Glomerular endothelial cell (primary cell): ENCODE measurements around the gene EXOC3L1. TPM values are rescaled to one million over a fixed set of nuclear protein-coding genes. Genes with fewer than 3 reads are reported as not detected.

Source experiments
- DNase-seq: peaks from one replicate; pipeline ENCODE4 v3.0.0-alpha.2; 2011; ENCODE audit warnings: low read depth, low spot score; ENCODE audit errors: extremely low read depth
- total RNA-seq: library from RNA; depleted of rRNA; stranded (reverse); fragments of >200 nt; gene quantifications from 2 replicates; pipeline ENCODE4 v1.2.3, GENCODE V29; 2015

EXOC3L1 gene
- total RNA-seq, 1 donor from 2014 or later, result 27.4 TPM

DNA sequence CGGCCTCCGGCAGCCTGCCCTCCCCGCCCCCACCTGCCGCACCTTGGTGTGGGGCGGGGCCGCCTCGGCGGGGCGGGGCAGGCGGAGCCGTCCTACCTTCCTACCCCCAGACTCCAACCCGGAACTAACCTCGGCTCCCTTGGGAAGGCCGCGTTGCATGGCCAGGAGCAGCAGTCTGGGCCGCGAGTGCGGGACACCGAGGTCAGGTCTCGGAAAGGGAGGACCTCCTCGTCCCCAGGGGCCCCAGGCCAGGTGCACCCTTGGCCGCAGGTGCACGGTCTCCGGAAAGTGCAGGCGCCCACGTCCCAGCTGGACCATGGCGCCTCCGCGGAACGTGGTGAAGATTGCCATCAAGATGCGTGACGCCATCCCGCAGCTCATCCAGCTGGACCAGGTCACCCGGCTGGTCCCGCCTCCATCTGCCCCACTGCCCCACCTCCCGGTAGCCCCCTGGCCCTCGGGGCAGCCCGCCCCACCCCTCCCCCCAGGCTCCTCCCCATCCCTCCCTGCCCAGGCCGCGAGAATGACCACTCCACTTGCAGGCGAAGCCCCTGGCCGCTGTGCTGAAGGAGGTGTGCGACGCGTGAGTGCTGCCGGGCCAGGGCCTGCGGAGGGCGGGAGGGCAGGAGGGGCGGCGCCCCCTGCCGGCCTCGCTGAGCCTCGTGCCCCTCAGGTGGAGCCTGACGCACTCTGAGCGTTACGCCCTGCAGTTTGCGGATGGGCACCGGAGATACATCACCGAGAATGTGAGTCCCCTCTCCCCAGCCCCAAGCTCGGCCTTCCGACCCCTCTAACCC is 9.3 kb upstream of the EXOC3L1 start, which contains the start of gene ELMO3:
TSS of gene ELMO3 (plus strand) at position 121 of the 797 bp plus-strand sequence. CDS start at position 317, 196 bp downstream.
- no peak for DNase-seq

DNA sequence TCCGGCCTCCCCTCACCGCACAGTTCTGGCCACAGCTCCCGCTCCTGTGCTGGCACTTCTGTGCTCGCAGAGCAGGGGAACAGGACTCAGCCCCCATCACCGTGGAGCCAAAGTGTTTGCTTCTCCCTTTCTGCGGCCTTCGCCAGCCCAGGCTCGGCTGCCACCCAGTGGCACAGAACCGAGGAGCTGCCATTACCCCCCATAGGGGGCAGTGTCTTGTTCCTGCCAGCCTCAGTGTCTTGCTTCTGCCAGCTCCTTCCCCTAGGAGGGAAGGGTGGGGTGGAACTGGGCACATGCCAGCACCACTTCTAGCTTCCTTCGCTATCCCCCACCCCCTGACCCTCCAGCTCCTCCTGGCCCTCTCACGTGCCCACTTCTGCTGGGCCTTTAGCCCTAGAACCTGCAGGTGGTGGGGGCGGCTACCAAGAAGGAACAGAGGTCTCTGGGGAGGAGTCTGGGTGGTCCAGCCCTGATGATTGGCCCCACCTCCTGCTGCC is 8.3 kb upstream of the EXOC3L1 start:
- no peak for DNase-seq

DNA sequence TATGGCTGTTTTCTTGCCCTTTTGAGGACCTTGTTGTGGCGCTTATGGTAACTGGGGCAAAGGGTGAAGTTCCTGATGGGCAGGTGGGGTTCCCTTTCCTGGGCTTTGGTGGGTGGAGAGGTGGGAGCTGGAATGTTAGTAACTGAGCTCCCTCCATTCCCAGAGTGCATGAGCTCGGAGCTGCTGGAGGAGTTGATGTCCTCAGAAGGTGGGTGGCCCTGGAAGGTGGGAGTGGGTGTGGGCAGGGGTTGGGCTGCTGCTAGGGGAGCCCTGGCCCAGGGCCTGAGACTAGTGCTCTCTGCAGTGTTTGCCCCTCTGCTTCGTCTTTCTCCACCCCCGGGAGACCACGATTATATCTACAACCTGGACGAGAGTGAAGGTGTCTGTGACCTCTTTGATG is 7.8 kb upstream of the EXOC3L1 start:
- no peak for DNase-seq

DNA sequence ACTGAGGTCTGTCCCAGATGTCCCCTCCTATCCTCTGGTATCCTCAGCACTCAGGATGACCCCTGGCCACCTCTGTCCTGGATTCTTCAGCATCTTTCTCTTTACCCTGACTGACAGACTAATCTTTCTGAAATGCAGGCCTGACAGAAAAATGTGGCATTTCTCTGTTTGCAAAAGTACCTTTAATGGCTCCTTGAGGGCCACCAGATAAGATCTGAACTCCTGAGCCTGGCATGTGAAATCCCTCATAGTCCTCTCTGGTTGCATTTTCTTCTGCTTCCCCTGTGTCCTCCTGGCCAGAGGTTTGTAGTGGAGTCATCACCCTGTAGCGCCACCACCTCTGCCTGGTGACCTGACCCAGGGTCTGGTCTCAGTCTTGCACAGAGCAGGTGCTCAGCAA is 6.9 kb upstream of the EXOC3L1 start:
- no peak for DNase-seq

DNA sequence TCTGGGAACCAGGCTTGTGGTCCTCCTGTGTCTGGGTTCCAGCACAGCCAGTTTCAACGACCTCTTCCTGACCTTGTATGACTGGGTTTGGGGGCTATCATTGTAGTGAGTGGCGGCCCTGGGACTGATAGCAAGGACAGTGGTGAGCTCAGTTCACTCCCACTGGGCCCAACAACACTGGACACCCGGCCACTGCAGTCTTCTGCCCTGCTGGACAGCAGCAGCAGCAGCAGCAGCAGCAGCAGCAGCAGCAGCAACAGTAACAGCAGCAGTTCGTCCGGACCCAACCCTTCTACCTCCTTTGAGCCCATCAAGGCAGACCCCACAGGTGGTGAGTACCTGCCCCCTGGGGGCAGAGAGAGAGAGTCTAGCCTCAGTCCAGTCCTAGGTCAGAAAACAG is 5.7 kb upstream of the EXOC3L1 start:
- no peak for DNase-seq

DNA sequence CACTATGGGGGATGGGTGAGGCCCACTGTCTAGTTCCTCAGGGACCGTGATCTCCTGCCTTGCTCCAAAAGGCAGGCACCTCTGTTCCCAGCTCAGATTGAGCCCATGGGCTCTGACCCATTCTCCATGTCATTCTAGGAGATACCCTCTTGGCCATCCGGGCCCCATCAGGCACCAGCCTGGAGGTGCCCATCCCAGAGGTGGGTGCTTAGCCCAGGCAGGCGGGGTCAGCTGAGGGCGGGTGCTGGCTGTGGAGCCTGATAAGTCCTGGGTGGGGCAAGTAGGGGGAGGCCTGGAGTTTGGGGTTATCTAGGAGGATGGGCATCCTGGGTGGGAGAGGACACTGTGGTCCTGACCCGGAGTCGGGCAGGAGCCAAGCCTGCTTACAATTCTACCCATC is 4.3 kb upstream of the EXOC3L1 start:
- DNase-seq, result no peak

DNA sequence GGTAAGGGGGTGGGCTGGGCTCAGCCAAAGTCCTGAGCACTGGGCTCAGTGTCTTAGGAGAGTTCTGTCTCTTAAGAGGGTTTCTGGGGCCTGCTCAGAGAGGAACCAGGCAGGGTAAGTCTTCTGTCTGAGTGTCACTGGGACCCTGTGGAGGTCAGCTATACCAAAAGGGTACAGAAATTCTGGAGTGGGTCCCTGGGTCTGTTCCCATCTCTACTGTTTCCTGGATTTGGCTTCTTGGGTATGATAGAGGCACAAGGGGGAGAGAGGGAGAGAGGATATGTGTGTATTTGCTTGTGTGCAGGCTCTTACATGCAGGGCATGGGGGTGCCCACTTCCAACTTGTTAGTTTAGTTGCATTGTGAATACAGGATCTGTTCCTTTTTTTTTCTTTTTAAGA is 3.6 kb upstream of the EXOC3L1 start:
- no peak for DNase-seq

DNA sequence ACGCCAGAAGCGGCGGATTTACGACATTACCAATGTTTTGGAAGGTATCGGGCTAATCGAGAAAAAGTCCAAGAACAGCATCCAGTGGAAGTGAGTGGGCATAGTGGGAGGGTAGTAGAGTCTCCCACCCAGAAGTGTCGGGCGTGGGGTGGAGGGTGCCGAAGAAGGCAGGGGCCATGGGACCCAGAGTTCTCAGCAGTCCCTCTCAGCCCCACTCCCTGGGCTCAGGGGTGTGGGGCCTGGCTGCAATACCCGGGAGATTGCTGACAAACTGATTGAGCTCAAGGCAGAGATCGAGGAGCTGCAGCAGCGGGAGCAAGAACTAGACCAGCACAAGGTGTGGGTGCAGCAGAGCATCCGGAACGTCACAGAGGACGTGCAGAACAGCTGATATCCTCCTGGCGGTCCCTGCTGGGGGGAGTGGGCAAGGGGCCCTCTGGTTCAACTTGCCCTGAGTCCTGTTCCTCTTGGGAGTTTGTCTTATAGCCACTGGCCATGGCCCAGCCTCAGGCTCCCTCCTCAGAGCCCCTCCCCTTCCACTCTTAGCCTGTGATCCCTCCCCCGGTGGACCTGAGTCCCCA is 2.9 kb upstream of the EXOC3L1 start:
- no peak for DNase-seq

DNA sequence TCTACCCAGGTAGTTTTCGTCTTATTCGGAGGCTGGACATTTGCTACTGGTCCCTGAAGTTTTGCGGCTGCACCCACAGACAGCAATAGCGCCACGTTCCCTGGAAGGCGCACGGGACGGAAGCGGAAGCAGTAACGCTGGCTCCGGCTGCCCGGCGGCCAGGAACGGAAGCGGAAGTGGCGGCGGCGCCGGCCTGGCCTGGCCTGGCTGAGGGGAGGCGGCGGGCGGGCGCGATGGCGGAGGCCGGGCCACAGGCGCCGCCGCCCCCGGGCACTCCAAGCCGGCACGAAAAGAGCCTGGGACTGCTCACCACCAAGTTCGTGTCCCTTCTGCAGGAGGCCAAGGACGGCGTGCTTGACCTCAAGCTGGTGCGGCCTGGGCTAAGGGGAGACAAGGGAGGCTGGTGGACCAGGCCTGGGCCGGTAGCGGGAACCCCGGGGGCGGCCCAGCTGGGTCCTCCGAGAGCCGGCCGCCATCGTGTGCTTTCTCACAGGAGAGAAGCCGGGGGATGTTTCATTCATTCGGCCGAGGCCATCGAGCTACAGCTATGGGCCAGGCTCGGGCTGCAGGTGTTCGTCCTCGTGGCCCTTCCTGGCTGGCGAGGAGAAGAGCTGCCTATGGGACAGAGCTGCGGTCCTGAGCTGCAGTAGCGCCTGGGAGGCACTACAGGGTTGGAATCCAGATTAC is 2.2 kb upstream of the EXOC3L1 start, which contains the start of gene E2F4:
TSS of gene E2F4 (plus strand) at position 161 of the 687 bp plus-strand sequence. CDS start at position 234, 73 bp downstream.
- no peak for DNase-seq

DNA sequence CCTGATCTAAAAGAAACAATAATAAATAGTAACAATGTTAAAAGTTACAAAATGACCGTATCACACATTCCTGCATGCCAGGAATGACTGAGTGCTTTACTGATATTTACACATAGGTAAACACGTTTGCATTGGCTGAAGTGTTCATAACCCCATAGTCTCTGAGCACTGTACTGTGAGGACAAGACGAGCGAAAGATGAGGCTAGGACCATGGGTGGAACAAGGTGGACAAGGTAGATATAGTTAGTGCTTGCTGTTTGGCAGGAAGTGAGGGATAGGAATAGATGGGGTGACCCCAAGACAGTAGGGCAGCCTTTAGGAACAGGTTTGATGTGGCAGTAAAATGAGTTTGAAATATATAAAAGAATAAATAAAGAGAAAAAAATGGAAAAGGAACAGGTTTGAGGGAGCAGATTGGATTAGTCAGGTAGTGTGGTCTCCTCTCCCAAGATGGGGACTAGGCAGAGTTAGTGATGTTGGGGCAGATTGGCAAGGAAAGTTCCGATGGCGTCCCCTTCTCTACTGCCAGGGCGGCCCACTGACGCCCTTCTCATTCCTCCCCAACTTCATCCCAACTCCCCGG is 1.6 kb upstream of the EXOC3L1 start:
- no peak for DNase-seq

DNA sequence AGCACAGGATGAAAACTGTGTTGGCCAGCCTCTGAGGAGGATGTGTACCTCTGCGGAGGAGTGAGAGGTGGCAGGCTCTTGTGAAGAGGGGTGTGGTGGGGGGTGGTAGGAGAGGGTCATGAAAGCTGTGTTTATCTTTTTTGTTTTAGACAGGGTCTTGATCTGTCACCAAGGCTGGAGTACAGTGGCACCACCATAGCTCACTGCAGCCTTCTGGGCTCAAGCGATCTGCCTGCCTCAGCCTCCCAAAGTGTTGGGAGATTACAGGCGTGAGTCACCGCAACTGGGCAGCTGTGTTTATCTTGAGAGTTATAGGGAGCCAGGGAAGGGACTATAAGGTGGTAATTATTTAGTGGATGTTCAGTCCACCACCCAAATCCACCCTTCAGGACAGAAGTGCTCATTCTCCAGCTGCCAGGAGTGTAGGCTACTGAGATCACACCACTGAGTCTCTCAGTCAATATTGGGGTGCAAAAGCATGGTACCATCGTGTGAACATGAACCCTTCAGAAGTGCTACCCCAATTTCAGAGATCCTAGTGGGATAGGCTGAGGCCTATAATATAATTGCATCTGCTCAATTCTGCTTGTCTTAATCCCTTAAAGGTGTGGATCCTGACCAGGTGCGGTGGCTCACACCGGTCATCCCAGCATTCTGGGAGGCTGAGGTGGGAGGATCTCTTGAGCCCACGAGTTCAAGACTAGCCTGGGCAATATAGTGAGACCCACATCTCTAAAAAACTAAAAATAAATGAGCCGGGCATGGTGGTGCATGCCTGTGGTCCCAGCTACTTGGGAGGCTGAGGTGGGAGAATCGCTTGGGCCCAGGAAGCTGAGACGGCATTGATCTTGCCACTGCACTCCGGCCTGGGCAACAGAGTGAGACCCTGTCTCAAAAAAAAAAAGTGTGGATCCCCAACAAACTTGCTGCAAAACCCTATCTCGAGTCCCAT is 788 bp upstream of the EXOC3L1 start:
- no peak for DNase-seq

DNA sequence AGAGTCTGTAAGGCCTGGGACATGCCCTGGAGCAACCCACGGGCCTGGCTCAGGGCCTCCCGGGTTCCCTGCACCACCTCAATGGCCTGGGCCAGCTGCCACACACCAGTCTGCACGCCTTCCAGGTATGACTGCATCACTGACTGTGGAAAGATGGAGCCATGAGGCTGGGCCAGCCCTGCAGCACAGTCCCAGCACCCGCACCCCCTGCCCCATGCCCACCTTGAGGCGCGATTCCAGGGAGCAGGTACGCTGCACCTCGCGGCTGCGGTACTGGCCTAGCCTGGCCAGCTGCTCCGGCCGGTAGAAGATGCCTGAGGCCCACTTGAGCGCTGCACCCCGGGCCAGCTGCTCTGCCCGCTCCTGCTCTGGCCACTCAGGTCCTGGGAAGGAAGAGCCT is 1.1 kb downstream of the EXOC3L1 start:
- no peak for DNase-seq

DNA sequence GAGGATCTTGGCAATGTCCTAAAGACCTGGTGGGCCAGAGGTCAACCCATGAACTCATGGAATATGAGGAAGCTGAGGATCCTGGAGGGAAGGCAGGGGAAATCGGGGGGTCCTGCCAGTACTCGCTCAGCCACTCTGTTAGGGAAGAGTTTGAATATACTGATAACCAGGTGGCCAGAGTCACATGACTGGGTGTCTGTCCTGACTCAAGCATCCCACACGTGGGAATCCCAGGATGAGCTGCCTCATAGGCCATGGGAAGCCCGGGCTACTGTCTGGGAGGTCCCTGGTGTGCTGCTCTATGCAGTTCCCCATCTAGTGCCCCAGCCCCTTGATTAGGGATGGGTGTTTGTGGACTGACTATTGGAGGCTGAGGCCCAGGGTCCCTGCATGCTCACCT is 1.6 kb downstream of the EXOC3L1 start:
- no peak for DNase-seq

DNA sequence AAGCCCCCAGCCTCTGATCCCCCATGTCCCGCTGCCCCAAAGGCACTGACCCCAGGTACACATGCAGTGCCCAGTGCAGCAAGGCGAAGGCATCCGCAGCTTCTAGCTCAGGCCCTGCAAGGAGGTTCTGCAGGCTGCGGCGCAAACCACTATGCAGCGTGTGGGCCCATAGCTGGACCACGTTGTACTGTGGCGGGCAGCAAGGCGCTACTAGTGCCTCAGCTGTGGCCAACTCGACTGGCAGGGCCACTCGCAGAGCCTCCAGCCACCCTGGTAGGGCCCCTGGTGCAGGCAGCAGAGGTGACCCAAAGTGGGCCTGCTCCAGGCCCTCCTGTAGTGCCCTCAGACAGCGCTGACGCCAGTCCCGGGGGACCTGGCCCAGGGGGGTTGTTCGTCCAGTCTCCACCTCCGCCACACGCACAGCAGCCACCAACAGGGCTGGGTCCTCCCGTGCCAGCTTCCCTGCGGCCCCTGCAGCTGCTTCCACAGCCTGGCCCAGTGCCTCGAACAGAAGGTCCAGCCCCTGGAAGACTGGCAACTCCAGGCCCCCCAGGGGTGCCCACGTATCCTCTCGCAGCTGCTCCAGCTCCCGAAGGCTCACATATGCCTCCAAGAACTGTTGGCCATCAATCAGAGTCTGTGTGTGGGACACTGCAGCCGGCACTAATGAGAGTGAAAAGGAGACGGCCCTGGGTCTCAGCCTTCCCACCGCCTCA is 2.6 kb downstream of the EXOC3L1 start:
- no peak for DNase-seq

DNA sequence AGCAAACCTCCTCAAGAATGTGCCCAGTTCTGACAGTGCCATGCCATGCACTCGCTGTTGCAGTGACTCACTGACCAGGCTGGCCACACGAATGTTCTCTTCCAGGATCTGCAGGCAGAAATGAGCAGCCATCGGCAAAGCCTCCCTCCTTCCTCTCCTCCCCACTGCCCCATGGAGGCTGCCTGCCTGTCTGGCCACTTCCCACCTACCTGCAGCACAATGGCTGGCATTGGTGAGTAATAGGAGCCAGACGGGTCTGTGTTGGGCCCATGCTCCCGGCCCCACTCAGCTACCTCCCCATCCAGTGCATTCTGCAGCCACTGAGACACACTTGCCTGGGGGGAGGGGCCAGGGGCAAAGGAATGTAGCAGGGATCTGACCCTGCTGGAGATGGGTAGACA is 3.4 kb downstream of the EXOC3L1 start:
- no peak for DNase-seq

DNA sequence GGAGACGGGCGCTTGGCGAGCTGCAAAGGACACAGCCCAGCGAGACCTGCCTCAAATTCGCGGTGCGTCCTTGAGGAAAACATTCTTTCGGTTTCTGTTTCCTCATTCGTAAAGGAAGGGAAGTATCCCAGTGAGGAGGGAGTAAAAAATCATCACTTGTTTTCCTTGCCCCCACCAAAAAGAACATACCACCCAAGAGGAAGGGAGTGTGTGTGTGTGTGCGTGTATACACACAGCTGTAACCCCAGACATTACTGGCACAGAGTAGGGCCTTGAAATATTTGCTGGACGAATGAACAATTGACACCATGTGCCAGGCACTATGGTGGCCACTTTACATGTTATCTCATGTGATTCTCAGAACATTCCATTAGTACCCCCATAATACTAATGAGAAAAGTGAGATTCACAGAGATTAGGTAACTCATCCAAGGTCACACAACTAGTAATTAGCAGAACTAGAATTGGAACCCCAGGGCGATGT is 4.2 kb downstream of the EXOC3L1 start:
- no peak for DNase-seq

DNA sequence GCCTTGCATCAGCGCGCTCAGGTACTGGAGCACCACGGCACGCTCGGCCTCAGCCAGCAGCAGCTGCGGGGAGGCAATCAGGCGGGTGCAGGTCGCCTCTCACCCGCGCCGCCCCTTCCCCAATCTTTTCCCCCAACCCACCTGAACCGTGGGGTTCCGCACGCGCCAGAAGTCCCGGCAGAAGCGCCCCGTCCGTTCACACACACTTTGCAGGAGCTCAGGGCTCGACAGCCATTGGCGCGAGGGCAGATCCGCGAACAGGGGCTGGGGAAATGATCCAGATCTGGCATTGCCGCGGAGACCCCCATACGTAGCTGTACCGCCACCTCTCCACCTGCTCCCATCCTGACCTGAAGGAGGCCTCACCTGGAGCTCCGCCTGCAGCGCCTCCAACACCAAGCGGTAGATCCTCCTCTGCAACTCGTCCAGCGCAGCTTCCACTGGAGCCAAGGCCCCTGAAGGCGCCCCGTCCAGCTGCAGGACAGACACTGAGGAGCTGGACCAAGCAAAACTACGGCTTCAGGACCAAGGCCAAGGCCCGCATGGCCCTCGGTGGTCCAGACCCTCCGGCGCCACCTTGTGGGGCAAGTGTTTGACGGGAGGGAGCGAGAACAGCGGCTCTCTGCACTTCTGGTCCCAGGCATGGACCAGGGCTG is 4.8 kb downstream of the EXOC3L1 start:
- DNase-seq, result no peak

DNA sequence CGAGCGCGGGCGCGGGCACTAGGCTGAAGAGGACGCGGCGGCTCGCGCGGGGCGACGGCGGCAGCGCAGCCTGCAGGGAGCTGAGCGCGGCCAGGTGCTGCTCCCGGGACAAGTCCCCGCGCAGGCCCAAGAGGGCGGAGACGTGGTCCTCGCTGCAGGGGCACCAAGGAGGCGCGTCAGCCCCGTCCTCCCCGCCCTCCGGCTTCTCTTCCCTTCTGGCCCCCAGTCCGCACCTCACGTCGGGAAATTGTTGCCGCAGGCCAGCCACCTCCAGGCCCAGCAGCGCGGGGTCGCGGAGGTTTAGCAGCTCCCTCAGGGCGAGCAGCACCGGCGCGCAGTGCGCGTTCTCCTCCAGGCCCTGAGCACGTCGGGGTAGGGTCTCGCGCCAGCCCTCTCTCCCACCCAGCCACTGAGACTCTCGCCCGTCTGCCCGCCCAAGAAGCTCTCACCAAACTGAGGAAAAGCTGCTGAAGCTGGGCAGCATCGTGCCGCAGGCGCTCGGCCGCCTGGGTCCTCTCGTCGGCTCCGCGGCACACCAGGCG is 5.4 kb downstream of the EXOC3L1 start:
- no peak for DNase-seq
